HG02981 (cell line): Measurements from ENCODE around the gene ESR2.

Experiments used
- ATAC-seq: cut with Tn5 transposase; IDR thresholded peaks from one replicate; pipeline ENCODE4 v1.9.1; 2021; ENCODE audit warnings: mild to moderate bottlenecking, moderate library complexity; ENCODE audit not compliant: unreplicated experiment

Gene ESR2

DNA sequence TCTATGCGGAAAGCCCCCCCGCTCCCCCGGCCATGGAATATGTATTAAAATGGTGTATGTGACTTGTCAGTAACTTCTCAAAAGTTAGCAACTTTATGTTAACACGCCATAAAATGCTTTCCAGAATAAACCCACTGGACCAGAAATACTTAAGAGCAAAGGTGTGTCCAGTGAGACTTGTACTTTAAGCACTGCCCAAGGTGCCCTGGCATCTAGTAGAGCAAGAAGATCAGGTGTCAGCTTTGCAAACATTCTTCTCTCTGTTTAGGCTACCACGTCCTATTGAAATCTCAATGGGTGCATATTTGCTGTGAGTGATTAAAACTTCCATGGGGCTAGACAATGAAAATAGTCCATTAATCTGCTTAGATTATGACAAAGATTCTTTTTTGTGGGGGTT is 201.2 kb downstream of the ESR2 start:
- ATAC-seq, result no peak

DNA sequence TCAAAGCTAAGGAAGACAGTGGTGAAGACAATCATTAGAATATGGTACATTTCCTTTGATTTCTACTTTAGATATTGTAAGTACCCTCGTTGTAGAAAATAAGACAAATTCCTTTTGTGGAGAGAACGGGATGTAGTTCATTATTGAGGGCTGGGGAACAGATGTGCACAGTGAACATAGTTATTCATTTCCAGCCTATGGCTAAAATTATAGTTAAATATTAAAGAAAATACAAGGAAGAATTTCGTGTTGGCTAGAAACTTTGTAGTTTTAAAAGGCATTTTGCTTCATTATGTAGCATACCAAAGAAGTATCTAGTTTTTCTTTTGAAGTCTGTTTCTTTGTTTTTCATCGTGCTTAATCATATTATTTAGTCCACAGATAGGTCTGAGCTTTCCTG is 201.8 kb downstream of the ESR2 start:
- ATAC-seq, result no peak

DNA sequence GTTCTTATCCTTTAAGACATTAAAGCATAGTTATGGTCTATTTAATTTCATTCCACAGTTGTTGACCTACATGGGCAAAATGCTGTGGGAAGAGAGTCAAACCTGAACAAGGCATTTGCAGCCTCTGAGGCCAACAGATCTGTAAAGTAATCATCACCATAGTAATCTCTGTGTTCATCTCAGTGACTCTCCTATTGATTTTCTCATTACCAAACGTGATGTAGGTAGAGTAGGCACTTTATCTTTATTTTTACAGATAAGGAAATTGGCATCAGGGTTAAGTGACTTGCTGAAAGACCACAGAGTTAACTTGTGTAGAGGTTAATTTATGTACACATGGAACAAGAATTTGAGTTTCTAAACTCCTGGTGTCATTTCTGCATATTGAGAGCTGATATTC is 203.0 kb downstream of the ESR2 start:
- no peak for ATAC-seq

GRCh38 chr14:64089920-64090319 is 204.3 kb downstream of the ESR2 start:
- ATAC-seq, result no peak

DNA sequence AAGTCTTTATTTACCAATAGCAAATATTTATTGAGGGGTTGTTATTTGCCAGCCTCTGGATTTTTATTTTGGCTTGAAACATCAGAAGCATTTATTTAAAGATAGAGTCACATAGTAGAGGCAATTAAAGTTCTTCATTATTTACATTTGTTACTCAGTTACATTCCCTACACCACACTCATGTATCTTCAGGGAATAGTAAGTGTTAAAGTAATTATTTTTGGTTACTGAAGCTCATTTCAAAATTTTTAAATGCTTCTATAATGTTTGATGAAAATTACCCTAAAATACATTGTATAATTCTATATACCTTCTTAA is 205.6 kb downstream of the ESR2 start:
- ATAC-seq, result no peak

- ATAC-seq, result no peak
These were observed 211.3 kb downstream of the ESR2 start for GRCh38 chr14:64082837-64083236.

GRCh38 chr14:64081174-64081746 is 212.9 kb downstream of the ESR2 start:
- ATAC-seq, result no peak

DNA sequence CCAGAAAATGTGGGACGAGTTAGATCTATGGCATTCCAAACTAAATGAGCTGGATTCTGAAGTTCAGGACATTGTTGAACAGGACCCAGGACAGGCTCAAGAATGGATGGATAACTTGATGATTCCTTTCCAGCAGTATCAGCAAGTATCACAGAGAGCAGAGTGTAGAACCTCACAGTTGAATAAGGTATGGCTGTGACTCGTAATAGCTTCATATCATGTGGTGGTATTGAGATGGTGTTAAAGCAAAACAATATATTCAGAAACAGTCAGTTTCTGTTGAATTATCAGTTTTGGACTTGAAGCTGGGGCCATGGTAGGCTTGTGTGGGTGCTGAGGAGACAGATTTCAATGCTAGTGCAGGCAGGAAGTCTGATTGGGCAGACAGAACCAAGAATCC is 213.7 kb downstream of the ESR2 start:
- no peak for ATAC-seq

GRCh38 chr14:64075613-64076005 is 218.6 kb downstream of the ESR2 start:
- ATAC-seq, result no peak

- ATAC-seq, result no peak
These were observed 219.1 kb downstream of the ESR2 start for GRCh38 chr14:64074961-64075612.

DNA sequence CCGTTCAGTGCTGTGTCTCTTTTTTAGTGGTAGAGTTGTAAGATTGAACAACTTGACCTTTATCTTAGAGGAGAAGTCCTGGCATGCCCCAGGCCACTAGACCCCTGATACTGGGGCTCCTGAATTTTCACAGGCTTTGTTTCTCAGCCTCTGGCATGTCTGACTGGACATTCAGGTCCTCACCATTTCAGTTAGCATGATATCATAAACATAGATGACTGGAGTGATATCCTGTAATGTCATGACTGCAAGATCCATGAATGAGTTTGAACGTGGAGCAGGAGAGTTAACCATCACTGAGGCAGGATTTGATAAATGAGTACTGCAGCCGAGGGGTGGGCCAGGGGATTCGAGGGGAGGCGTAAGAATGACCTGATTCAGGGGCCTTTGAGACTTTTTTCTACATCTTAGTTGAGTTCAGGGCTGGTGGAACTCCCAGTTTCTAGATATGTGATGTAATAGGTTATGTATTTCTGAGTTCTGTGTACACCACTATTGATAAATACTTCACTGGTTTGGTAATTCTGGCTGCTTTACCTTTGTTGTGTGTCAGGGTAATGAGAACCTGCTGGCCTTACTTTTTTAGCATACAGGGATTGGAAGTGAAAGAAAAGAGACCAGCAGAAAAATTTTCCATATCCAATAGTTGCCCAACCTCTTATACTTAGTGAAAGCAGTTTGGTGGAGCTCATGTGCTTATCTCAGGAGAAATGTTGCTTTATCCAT is 224.4 kb downstream of the ESR2 start:
- no peak for ATAC-seq

DNA sequence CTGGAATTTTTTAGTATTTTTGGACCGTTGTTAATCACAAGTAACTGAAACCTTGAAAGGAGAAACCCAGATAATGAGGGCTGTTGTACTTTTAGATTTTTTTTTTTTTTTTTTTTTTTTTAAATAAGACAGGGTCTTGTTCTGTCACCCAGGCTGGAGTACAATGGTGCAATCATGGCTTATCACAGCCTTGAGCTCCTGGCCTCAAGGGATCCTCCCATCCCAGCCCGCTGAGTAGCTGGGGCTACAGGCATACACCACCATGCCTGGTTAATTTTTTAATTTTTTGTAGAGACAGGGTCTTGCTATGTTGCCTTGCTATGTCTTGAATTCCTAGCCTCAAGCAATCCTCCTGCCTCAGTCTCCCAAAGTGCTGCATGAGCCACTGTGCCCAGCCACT is 229.7 kb downstream of the ESR2 start:
- ATAC-seq, result no peak

DNA sequence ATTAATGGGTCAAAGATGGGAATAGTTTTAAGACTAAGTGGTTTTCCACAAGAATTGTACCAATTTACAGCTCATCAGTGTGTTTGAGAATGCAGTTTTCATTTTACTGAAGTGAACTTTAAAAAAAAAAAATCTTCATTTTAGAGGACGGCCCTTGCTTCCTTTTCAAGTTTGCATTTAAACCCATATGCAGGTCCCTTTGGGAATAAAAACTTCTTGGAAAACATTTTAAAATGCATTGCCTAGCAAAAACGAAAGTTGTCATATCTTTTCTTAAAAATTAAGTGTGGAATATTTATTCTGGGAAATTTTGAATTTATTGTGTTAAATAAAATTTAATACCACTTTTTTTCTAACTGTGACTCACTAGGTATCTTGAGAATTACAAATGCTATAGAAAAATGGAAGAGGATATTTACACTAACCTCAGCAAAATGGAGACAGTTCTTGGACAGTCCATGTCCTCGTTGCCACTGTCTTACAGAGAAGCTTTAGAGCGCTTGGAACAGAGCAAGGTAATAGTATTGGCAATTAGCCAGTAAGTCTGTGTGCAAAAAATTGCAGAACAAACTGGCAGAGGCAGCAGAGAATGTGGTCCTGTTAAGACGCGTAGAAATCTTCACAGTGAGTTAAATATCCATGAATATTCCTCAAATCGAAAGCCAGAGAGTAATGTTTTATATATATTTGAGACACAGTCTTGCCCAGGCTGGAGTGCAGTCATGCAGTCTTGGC is 231.6 kb downstream of the ESR2 start:
- no peak for ATAC-seq

GRCh38 chr14:64061706-64062105 is 232.5 kb downstream of the ESR2 start:
- ATAC-seq, result no peak

- ATAC-seq, result no peak
These were observed 233.1 kb downstream of the ESR2 start for GRCh38 chr14:64061115-64061514.

- no peak for ATAC-seq
These were observed 233.5 kb downstream of the ESR2 start for GRCh38 chr14:64060648-64061096.

- no peak for ATAC-seq
These were observed 234.0 kb downstream of the ESR2 start for GRCh38 chr14:64060199-64060545.

DNA sequence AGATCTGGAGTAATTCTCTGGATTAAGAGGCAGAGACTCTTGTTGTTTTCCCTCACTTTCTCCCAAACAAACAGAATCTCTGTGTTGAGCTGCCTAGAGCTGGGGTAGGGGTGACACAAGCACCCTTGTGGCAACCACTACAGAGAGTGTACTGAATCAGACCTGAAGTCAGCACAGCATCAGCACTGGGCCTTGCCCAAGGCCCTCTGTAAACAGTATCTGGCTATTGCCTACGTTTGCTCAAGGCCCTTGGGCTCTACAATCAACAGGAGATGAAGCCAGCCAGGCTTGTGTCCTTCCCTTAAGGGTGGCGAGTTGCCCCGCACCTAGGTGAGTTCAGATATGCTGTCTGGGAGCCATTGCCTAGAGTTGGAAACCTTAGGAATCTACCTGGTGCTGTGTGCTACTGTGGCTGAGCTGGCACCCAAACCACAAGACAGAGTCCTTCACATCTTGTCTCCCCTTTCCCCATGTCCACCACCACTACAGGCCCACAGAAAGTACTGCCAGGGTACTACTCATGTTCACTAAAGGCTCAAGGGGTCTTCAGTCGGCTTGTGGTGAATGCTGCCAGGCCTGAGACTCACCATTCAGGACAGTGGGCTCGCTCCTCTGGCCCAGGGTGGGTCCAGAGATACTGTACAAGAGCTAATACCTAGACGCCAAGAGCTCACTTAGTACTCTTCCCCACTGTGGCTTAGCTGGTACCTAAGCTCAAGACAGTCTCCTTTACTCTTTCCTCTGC is 234.5 kb downstream of the ESR2 start:
- no peak for ATAC-seq

GRCh38 chr14:64053694-64054669 is 240.2 kb downstream of the ESR2 start:
- ATAC-seq, result no peak
